ENCODE data around the gene TMEM11.
"Not testable (repeated sequence)": the region's sequence is repeated elsewhere in the genome, so short reads cannot be mapped to it uniquely, and the experiment has no call there.

The TMEM11 gene

GRCh38 chr17:21210411-21211076 is 3.4 kb downstream of the TMEM11 start:
- no peak for DNase-seq

- DNase-seq: no peak
These were observed 4.3 kb downstream of the TMEM11 start for GRCh38 chr17:21209511-21210175.

GRCh38 chr17:21208352-21208751 is 5.6 kb downstream of the TMEM11 start:
- no peak for DNase-seq

- DNase-seq: no peak
These were observed 9.0 kb downstream of the TMEM11 start for GRCh38 chr17:21204935-21205334.

GRCh38 chr17:21202512-21202911 is 11.4 kb downstream of the TMEM11 start:
- no peak for DNase-seq

- DNase-seq: no peak
These were observed 12.1 kb downstream of the TMEM11 start for GRCh38 chr17:21201874-21202273.

- DNase-seq: no peak
These were observed 12.7 kb downstream of the TMEM11 start for GRCh38 chr17:21201298-21201595.

- no peak for DNase-seq
These were observed 13.2 kb downstream of the TMEM11 start for GRCh38 chr17:21200590-21201297.

GRCh38 chr17:21199856-21200255 is 14.1 kb downstream of the TMEM11 start:
- DNase-seq: no peak

GRCh38 chr17:21199311-21199710 is 14.7 kb downstream of the TMEM11 start:
- DNase-seq: no peak

GRCh38 chr17:21198411-21198810 is 15.6 kb downstream of the TMEM11 start:
- DNase-seq: no peak

- no peak for DNase-seq
These were observed 17.8 kb downstream of the TMEM11 start for GRCh38 chr17:21196126-21196525.

GRCh38 chr17:21194703-21195102 is 19.3 kb downstream of the TMEM11 start:
- no peak for DNase-seq

GRCh38 chr17:21194226-21194625 is 19.7 kb downstream of the TMEM11 start:
- DNase-seq: no peak

- peak; percentile 26 for DNase-seq
These were observed 20.9 kb downstream of the TMEM11 start for GRCh38 chr17:21193031-21193430.

- not testable (repeated sequence) for DNase-seq
These were observed 21.5 kb downstream of the TMEM11 start for GRCh38 chr17:21192414-21192813.

- no peak for DNase-seq
These were observed 22.3 kb downstream of the TMEM11 start for GRCh38 chr17:21191698-21192097.

GRCh38 chr17:21190078-21190477 is 23.9 kb downstream of the TMEM11 start:
- no peak for DNase-seq

- DNase-seq: no peak
These were observed 24.6 kb downstream of the TMEM11 start for GRCh38 chr17:21189361-21189760.

- DNase-seq: no peak
These were observed 27.4 kb downstream of the TMEM11 start for GRCh38 chr17:21186399-21187187.

- DNase-seq: no peak
These were observed 28.9 kb downstream of the TMEM11 start for GRCh38 chr17:21185061-21185460.

- no peak for DNase-seq
These were observed 29.4 kb downstream of the TMEM11 start for GRCh38 chr17:21184570-21184969.

GRCh38 chr17:21183468-21183867 is 30.5 kb downstream of the TMEM11 start:
- no peak for DNase-seq

Measured in activated CD4-positive, alpha-beta T cell treated with anti-CD3 and anti-CD28 coated beads, Interleukin-2, amount 50 U/mL, for 16 hours (primary cell).